HepG2 (cell line): Measurements from ENCODE around the gene FGF23.

Experiments
- MAFG ChIP-seq: sonication (generic); formaldehyde crosslinking; IDR thresholded peaks from 2 replicates; pipeline ENCODE4 v1.5.1; 2020; ENCODE audit warnings: mild to moderate bottlenecking, missing genetic modification reagents
- MYC ChIP-seq: sonication (generic); formaldehyde crosslinking; IDR thresholded peaks from 2 replicates; pipeline ENCODE4 v1.9.0; 2021; ENCODE audit warnings: missing genetic modification reagents, borderline replicate concordance
- SMC3 ChIP-seq: IDR thresholded peaks from 2 replicates; pipeline ENCODE4 v1.6.1; 2011; ENCODE audit warnings: low read length, improper control_type of control experiment
- TMF1 ChIP-seq: sonication (generic); formaldehyde crosslinking; IDR thresholded peaks from 2 replicates; pipeline ENCODE4 v1.8.1; 2022; ENCODE audit warnings: low read depth, missing genetic modification reagents
- ZNF292 ChIP-seq: sonication (generic); formaldehyde crosslinking; IDR thresholded peaks from 2 replicates; pipeline ENCODE4 v1.8.1; 2022; ENCODE audit warnings: mild to moderate bottlenecking, low read depth, missing genetic modification reagents, borderline replicate concordance
- TF ChIP-seq, protein P1 (sequence below): sonication (generic); formaldehyde crosslinking; IDR thresholded peaks from 2 replicates; pipeline ENCODE4 v1.9.0; 2021; ENCODE audit warnings: missing genetic modification reagents, borderline replicate concordance
- TF ChIP-seq, protein P2 (sequence below): sonication (generic); formaldehyde crosslinking; IDR thresholded peaks from 2 replicates; pipeline ENCODE4 v1.5.0; 2020; ENCODE audit warnings: mild to moderate bottlenecking, missing genetic modification reagents, moderate library complexity

DNA sequence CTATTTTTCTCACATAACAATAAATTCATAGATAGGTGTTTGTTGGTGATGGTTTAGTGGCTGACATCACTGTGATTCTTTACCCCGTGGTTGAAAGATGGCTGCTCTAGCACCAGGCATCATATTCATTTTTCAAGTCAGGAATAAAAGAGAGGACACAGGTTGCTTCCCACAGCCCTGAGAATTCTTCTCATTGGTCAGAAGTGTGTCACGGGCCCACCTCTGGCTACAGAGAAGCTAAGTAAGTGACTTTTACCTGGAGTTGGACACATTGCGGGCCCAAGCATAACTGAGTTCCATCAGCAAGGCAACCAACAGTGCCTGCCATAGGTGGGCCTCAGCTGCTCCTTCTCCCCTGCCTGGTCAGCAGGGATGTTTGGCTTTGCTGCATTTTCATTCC lies 27.6 kb upstream of the FGF23 start:
- TF ChIP-seq TMF1 (CRISPR knock-in tag) (no peak), SMC3 (no peak), MAFG (CRISPR knock-in tag) (no peak), MYC (CRISPR knock-in tag) (no peak), ZNF292 (CRISPR knock-in tag) (no peak)
- TF ChIP-seq, protein P1, sequence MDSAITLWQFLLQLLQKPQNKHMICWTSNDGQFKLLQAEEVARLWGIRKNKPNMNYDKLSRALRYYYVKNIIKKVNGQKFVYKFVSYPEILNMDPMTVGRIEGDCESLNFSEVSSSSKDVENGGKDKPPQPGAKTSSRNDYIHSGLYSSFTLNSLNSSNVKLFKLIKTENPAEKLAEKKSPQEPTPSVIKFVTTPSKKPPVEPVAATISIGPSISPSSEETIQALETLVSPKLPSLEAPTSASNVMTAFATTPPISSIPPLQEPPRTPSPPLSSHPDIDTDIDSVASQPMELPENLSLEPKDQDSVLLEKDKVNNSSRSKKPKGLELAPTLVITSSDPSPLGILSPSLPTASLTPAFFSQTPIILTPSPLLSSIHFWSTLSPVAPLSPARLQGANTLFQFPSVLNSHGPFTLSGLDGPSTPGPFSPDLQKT (CRISPR knock-in tag): no peak
- TF ChIP-seq, protein P2, sequence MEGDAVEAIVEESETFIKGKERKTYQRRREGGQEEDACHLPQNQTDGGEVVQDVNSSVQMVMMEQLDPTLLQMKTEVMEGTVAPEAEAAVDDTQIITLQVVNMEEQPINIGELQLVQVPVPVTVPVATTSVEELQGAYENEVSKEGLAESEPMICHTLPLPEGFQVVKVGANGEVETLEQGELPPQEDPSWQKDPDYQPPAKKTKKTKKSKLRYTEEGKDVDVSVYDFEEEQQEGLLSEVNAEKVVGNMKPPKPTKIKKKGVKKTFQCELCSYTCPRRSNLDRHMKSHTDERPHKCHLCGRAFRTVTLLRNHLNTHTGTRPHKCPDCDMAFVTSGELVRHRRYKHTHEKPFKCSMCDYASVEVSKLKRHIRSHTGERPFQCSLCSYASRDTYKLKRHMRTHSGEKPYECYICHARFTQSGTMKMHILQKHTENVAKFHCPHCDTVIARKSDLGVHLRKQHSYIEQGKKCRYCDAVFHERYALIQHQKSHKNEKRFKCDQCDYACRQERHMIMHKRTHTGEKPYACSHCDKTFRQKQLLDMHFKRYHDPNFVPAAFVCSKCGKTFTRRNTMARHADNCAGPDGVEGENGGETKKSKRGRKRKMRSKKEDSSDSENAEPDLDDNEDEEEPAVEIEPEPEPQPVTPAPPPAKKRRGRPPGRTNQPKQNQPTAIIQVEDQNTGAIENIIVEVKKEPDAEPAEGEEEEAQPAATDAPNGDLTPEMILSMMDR (CRISPR knock-in tag): no peak
